ENCODE data around the gene ZNF564. TPM values are rescaled to one million over a fixed set of nuclear protein-coding genes. Genes with fewer than 3 reads are reported as not detected.
"Not testable (repeated sequence)": the region's sequence is repeated elsewhere in the genome, so short reads cannot be mapped to it uniquely, and the experiment has no call there.

ZNF564 gene
- total and polyA plus RNA-seq, 3 donors from 2014 or later, result 4.6 to 18.0 (median 10.7) TPM

DNA sequence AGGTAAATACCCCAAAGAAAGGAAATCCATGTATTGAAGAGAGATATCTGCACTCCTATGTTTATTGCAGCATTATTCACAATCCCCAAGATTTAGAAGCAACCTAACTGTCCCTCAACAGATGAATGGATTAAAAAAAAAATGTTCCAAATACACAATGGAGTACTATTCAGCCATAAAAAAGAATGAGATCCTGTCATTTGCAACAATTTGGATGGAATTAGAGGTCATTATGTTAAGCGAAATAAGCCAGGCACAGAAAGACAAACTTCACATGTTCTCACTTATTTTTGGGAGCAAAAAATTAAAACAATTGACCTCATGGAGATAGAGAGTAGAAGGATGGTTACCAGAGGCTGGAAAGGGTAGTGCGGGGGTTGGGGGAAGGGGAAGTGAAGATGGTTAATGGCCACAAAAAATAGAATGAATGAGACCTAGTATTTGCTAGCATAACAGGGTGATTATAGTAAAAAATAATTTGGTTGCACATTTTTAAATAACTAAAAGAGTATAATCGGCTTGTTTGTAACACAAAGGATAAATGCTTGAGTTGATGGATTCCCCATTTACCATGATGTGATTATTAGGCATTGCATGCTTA, 56.9 kb downstream of the ZNF564 start:
- intact Hi-C loops (cut with DNase I; ENCODE audit: low total_unique reads), result no loop called here
- H3K27ac ChIP-seq, result no peak overlapping the region
- H3K36me3 ChIP-seq (ENCODE audit: low read depth, missing control alignments), result no peaks in the 10 kb centered on the region
- DNase-seq, result no peak
- H3K4me1 ChIP-seq, result no peaks in the 10 kb centered on the region
- no peaks in the 10 kb centered on the region for H3K9me3 ChIP-seq
- peak overlapping the region in 1 of 2 donors; percentile 70 for H3K4me3 ChIP-seq
- TF ChIP-seq, protein P1, sequence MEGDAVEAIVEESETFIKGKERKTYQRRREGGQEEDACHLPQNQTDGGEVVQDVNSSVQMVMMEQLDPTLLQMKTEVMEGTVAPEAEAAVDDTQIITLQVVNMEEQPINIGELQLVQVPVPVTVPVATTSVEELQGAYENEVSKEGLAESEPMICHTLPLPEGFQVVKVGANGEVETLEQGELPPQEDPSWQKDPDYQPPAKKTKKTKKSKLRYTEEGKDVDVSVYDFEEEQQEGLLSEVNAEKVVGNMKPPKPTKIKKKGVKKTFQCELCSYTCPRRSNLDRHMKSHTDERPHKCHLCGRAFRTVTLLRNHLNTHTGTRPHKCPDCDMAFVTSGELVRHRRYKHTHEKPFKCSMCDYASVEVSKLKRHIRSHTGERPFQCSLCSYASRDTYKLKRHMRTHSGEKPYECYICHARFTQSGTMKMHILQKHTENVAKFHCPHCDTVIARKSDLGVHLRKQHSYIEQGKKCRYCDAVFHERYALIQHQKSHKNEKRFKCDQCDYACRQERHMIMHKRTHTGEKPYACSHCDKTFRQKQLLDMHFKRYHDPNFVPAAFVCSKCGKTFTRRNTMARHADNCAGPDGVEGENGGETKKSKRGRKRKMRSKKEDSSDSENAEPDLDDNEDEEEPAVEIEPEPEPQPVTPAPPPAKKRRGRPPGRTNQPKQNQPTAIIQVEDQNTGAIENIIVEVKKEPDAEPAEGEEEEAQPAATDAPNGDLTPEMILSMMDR (IDR thresholded peaks at IDR 0.05), result no peak
- no peak for TF ChIP-seq POLR2A (IDR thresholded peaks at IDR 0.05)
- no peaks in the 10 kb centered on the region for H3K27me3 ChIP-seq
- WGBS, 2 donors, result 66 to 71% methylated on average over 3 of the region's 3 CpGs

DNA sequence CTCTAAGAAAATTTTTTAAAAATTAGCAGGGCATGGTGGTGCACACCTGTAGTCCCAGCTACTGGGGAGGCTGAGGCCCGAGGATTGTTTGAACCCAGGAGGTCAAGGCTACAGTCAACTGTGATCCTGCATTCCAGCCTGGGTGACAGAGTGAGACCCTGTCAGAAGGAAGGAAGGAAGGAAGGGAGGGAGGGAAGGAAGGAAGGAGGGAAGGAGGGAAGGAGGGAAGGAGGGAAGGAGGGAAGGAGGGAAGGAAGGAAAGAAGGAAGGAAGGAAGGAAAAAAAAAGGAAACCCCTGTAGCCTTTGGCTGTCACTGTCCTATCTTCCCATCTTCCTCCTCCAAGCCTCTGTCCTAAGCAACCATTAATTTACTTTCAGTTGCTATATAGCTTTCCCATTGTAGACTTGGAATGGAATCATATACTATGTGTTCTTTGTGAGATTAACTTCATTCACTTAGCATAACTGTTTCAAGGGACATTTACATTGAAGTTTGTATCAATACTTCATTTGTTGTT, 65.0 kb downstream of the ZNF564 start:
- H3K27me3 ChIP-seq, result not testable (repeated sequence)
- 89 to 94% methylated on average over 1 of the region's 1 CpG for WGBS, 2 donors

GRCh38 chr19:12485571-12485970, 65.7 kb downstream of the ZNF564 start:
- Histone ChIP-seq H3K36me3 (ENCODE audit: low read depth, missing control alignments) (no peaks in the 10 kb centered on the region), H3K9me3 (no peaks in the 10 kb centered on the region), H3K27me3 (no peaks in the 10 kb centered on the region), H3K4me3 (no peak overlapping the region), H3K4me1 (peaks cover 6% of the 10 kb centered on the region), H3K27ac (peak overlapping the region in 1 of 2 donors; percentile 81)
- WGBS, 2 donors, result 59 to 61% methylated on average over 3 of the region's 3 CpGs
- TF ChIP-seq, protein P1 (IDR thresholded peaks at IDR 0.05), result no peak
- no peak for TF ChIP-seq POLR2A (IDR thresholded peaks at IDR 0.05)
- intact Hi-C loops (cut with DNase I; ENCODE audit: low total_unique reads), result no loop called here
- DNase-seq, result no peak

More for the DNA sequence above, 65.0 kb downstream of the ZNF564 start:
- H3K9me3 ChIP-seq; DNase-seq; H3K27ac ChIP-seq; H3K36me3 ChIP-seq (ENCODE audit: low read depth, missing control alignments); H3K4me1 ChIP-seq; intact Hi-C loops (cut with DNase I; ENCODE audit: low total_unique reads); H3K4me3 ChIP-seq: not testable (repeated sequence)

- H3K9me3 ChIP-seq, result no peaks in the 10 kb centered on the region
- no peak for DNase-seq
- no peaks in the 10 kb centered on the region for H3K27me3 ChIP-seq
- intact Hi-C loops (cut with DNase I; ENCODE audit: low total_unique reads), result no loop called here
- H3K4me1 ChIP-seq, result peaks cover 6% of the 10 kb centered on the region
- peak overlapping the region; percentile 82 to 96 for H3K4me3 ChIP-seq
- TF ChIP-seq POLR2A (IDR thresholded peaks at IDR 0.05), result no peak
- TF ChIP-seq, protein P1 (IDR thresholded peaks at IDR 0.05), result no peak
- H3K36me3 ChIP-seq (ENCODE audit: low read depth, missing control alignments), result no peaks in the 10 kb centered on the region
- peak overlapping the region; percentile 14 to 81 for H3K27ac ChIP-seq
- WGBS, 2 donors, result 1 to 2% methylated on average over 10 to 11 of the region's 11 CpGs
Observed at GRCh38 chr19:12485052-12485416, 66.2 kb downstream of the ZNF564 start.

- Histone ChIP-seq H3K9me3 (no peaks in the 10 kb centered on the region), H3K36me3 (ENCODE audit: low read depth, missing control alignments) (no peaks in the 10 kb centered on the region), H3K4me1 (peaks cover 6% of the 10 kb centered on the region), H3K4me3 (peak within 1 kb of the TSS; percentile 82 to 96), H3K27ac (peak within 1 kb of the TSS; percentile 51 to 81), H3K27me3 (no peaks in the 10 kb centered on the region)
- intact Hi-C loops (cut with DNase I; ENCODE audit: low total_unique reads), result no loop called here
- TF ChIP-seq, protein P1 (IDR thresholded peaks at IDR 0.05), result no peak
- peak; percentile 9 for TF ChIP-seq POLR2A (IDR thresholded peaks at IDR 0.05)
- DNase-seq, result peak; percentile 96
- WGBS, 2 donors, result 0 to 1% methylated on average over 43 to 53 of the region's 53 CpGs
Observed at GRCh38 chr19:12484371-12485051, 66.8 kb downstream of the ZNF564 start, which contains the start of gene ZNF709. ZNF709 (minus strand) TSS chr19:12484816; CDS start chr19:12484657, 159 bp downstream.

All from testis (tissue), 3 donors.